ENCODE measurements around the gene LDLRAD3. TPM values are rescaled to one million over a fixed set of nuclear protein-coding genes. Genes with fewer than 3 reads are reported as not detected.

Gene LDLRAD3
- total and polyA plus RNA-seq, 11 donors = 1.1 to 7.7 (median 2.6) TPM

DNA sequence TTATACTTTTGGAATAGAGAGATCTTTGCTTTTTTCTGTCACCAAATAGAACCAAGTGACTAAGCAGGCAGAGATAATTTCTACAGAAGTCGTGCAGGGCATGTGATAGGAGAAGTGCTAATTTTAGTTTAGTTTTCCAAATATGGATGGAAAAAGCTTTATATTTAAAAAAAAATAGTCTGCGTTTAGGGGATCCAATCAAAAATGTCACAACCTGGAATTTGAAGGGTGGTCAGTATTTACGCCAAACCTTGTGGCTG lies 165.7 kb downstream of the LDLRAD3 start:
- whole genome bisulfite sequencing, 4 donors = 79 to 89% (median 84%) methylated on average over 3 of the region's 3 CpGs
- TF ChIP-seq, protein P1, sequence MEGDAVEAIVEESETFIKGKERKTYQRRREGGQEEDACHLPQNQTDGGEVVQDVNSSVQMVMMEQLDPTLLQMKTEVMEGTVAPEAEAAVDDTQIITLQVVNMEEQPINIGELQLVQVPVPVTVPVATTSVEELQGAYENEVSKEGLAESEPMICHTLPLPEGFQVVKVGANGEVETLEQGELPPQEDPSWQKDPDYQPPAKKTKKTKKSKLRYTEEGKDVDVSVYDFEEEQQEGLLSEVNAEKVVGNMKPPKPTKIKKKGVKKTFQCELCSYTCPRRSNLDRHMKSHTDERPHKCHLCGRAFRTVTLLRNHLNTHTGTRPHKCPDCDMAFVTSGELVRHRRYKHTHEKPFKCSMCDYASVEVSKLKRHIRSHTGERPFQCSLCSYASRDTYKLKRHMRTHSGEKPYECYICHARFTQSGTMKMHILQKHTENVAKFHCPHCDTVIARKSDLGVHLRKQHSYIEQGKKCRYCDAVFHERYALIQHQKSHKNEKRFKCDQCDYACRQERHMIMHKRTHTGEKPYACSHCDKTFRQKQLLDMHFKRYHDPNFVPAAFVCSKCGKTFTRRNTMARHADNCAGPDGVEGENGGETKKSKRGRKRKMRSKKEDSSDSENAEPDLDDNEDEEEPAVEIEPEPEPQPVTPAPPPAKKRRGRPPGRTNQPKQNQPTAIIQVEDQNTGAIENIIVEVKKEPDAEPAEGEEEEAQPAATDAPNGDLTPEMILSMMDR (IDR thresholded peaks at IDR 0.05) = no peak
- TF ChIP-seq POLR2A (IDR thresholded peaks at IDR 0.05) = no peak
- ATAC-seq (no peak), DNase-seq (no peak)
- Histone ChIP-seq H3K4me3 (no peak overlapping the region), H3K27ac (no peak overlapping the region), H3K4me1 (peaks cover 0 to 14% (median 5%) of the 10 kb centered on the region in 12 donors), H3K36me3 (no peaks in the 10 kb centered on the region), H3K27me3 (peaks cover 0 to 21% (median 0%) of the 10 kb centered on the region in 9 donors), H3K9me3 (peaks cover 0 to 16% (median 0%) of the 10 kb centered on the region in 12 donors)
- intact Hi-C loops (cut with DNase I) = no loop called here

DNA sequence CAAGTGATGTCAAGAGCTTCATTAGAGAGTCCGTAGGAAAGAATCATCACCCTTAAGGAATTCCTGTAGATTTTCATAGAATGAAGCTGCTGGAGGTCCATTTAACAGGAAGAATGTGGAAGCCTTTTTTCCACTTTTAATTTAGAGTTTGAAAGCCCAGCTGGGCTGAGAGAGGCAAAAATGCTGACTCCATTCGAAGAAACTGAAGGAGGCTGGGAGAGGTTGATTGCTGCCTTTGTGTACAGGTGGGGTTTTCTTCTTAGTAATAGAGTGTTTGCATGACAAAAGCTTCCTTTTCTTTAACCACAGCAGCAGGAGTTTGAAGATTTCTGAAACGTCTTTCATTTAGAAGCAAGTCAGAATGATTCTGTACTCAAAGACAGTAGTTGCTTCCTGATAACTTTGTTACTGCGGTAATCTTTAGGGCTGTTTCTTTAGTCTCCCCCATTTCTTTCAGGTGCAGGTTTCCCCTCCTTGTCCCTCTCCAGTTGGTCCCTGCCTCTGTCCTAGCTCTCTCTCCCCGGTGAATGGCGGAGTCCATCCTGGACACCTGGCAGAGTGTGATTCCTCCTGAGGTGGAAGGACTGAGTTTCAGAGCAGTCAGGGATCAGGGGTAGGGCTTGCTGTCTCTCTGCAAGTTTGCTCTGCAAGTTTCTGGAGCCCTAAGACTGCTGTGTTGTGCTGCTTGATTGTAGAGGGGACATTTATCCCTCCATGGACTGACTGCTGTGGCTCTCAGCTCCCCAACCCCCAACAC lies 166.2 kb downstream of the LDLRAD3 start:
- H3K4me3 ChIP-seq = no peak overlapping the region
- DNase-seq (no peak), ATAC-seq (no peak)
- TF ChIP-seq POLR2A (IDR thresholded peaks at IDR 0.05) = no peak
- TF ChIP-seq, protein P1 (IDR thresholded peaks at IDR 0.05) = no peak
- peaks cover 0 to 9% (median 3%) of the 10 kb centered on the region in 12 donors for H3K4me1 ChIP-seq
- WGBS, 4 donors = 81 to 86% (median 84%) methylated on average over 6 of the region's 6 CpGs
- H3K36me3 ChIP-seq = no peaks in the 10 kb centered on the region
- intact Hi-C loops (cut with DNase I) = no loop called here
- H3K27ac ChIP-seq = no peak overlapping the region
- peaks cover 0 to 16% (median 0%) of the 10 kb centered on the region in 12 donors for H3K9me3 ChIP-seq
- peaks cover 0 to 21% (median 0%) of the 10 kb centered on the region in 9 donors for H3K27me3 ChIP-seq

DNA sequence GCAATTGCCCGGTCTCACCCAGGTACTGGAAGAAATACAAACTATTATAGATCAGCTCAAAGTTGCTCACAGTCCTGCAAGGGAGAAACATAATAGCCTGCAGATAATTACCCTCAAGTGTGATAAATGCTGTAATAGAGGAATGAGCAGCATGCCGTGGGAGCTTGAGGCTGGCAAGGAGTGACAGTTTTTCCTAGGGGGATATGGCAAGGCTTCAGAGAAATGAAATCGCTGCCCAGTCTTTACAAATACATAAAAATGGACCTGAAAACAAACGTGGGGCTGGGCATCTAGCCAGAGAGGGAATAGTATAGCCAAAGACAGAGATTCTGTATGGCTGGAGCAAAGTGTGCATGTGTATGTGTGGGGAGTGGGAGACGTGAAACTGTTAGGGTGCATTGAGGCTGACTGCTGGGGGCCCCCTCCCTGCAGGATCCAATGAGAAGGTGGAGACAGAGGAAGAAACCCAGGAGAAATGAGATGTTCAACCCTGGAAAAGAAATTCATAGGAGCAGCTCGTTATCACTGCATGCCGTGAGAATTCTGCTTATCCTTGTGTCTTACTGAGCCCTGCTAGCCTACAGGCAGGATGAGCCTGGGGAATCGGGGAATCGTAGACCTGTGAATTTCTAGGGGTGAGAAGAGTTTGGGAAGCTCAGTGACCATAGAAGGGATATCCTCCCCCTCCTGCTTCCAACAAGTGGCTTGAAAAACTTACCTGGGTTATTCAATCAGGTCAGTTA lies 167.0 kb downstream of the LDLRAD3 start:
- Histone ChIP-seq H3K36me3 (no peaks in the 10 kb centered on the region), H3K9me3 (peaks cover 0 to 16% (median 0%) of the 10 kb centered on the region in 12 donors), H3K27me3 (peaks cover 0 to 21% (median 0%) of the 10 kb centered on the region in 9 donors), H3K27ac (no peak overlapping the region), H3K4me1 (peaks cover 0 to 3% (median 0%) of the 10 kb centered on the region in 12 donors), H3K4me3 (no peak overlapping the region)
- intact Hi-C loops (cut with DNase I) = no loop called here
- no peak for ATAC-seq
- 50 to 57% (median 56%) methylated on average over 9 of the region's 9 CpGs for WGBS, 4 donors
- no peak for DNase-seq
- TF ChIP-seq, protein P1 (IDR thresholded peaks at IDR 0.05) = no peak
- TF ChIP-seq POLR2A (IDR thresholded peaks at IDR 0.05) = no peak

DNA sequence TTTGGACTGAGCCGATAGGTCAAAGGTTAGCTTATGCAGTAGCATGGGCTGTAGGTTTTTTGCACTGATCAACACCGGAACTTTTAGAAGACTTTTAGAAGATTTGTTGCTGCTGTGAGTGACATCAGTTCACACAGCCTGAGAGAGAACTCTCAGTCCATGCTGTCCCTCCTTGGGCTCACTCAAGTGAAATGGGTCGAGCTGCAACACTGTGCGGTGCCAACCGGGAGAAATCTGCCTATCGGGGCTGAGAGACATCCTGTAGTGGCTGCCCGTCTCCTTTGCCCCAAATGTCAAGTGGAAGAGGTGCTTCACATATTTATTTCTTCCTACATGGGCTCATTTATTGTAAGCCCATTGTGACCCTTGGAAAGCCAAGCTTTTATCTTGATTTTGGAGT lies 170.2 kb downstream of the LDLRAD3 start:
- Histone ChIP-seq H3K27me3 (peaks cover 0 to 11% (median 0%) of the 10 kb centered on the region in 9 donors), H3K4me1 (peaks cover 0 to 3% (median 0%) of the 10 kb centered on the region in 12 donors), H3K27ac (no peak overlapping the region), H3K9me3 (peaks cover 0 to 16% (median 0%) of the 10 kb centered on the region in 12 donors), H3K36me3 (no peaks in the 10 kb centered on the region), H3K4me3 (no peak overlapping the region)
- DNase-seq (no peak), ATAC-seq (no peak)
- 97% methylated on average over 7 of the region's 7 CpGs for WGBS, 4 donors
- no peak for TF ChIP-seq POLR2A (IDR thresholded peaks at IDR 0.05)
- TF ChIP-seq, protein P1 (IDR thresholded peaks at IDR 0.05) = no peak
- intact Hi-C loops (cut with DNase I) = no loop called here
